Aortic smooth muscle cell (primary cell): ENCODE results near the gene MXD3. TPM values are rescaled to one million over a fixed set of nuclear protein-coding genes. Genes with fewer than 3 reads are reported as not detected.

Source experiments
- total RNA-seq: library from RNA; depleted of rRNA; stranded (reverse); fragments of >200 nt; gene quantifications from 2 replicates; pipeline ENCODE4 v1.2.3, GENCODE V29; 2014

The MXD3 gene, protein sequence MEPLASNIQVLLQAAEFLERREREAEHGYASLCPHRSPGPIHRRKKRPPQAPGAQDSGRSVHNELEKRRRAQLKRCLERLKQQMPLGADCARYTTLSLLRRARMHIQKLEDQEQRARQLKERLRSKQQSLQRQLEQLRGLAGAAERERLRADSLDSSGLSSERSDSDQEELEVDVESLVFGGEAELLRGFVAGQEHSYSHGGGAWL
- 10.4 and 14.7 TPM in 2 replicates for total RNA-seq

DNA sequence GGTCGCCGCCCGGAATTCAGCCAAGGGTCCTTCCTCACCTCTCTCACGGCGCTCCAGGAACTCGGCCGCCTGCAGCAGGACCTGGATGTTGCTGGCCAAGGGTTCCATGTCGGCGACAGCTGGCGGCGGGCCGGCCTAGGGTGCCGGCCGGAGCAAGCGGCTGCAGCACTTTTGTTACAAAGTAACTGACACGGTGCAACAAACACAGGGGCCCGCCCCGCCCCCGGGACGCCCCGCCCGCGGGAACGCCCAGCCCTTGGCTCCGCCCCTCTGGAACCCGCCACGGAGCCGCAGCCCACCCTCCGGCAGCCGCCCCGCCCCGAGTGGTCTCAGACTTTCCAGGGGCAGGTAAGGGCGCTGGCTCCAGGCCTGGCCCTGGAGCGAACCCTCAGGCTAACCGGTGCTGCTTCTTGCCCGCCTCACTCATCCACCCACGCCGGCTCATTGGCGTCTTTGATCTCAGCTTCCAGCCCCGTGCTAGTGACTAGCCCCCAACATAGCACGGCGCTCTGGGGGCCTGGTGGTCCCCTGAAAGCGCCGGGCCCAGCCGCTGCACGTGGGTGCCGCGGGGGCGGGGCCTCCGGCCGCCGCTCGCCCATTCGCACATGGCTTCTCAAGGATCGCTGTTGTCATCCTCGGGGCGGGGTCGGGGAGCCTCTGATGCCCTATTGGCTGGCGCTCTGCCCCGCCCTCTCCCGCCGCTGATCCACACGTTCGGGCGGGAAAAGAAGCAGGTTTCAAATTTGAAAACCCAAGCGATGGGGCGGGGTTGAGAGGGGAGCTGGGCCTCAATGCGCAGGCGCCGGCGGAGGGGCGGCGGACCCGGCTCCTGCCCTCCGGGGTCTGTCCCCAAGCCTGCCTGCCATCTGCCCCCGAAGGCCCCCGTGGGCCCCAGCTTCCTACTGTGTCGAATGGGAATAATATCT is at the start of gene MXD3:
Gene MXD3 (minus strand): TSS at position 176 of the 926 bp plus-strand sequence. CDS start 68 bp downstream, at position 108.

GRCh38 chr5:177357459-177358351 is 46.0 kb upstream of the MXD3 start, which contains the start of gene RGS14:
TSS of gene RGS14 (plus strand) at chr5:177357924. CDS start at chr5:177358025, 101 bp downstream.

GRCh38 chr5:177351392-177352329 is 40.0 kb upstream of the MXD3 start, which contains the start of gene LMAN2:
TSS of gene LMAN2 (minus strand) at chr5:177351668. CDS start at chr5:177351647, 21 bp downstream.

DNA sequence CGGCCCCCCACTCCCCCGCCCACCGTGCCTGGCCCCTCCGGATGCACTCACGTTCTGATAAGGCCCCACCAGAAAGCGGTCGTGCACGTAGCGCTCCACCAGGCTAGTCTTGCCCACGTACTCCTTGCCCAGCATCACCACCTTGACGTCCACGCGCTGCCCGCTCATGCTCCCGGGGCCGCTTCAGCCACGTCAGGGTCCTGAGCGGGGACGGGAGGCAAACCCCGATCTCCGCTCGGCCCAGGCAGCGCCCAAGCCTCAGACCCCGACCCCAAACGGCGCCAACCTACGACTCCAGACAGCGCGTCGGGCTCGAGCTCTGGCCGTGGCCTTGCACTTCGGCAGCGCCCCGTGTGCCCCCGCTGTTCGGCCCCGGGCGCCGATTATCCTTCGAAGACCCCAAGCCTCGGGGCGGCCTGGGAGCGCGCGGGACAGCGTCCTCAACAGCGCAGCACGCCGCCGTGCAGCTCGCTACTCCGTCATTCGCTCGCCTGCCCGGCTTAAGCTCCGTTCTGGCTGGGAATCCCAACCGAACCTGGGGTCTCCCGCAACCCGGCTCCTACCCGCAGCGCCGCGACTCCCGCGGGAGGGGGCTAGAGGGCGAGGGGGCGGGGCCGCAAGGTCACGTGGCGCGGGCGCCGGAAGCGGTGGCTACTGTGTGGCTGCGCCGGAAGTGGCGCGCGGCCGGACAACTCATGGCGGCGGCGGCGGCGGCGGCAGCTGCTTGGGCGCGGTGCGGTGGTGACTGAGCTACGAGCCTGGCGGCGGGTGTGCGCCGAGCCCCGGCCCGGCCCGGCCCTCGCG is 8.4 kb downstream of the MXD3 start, which contains the start of the genes PRELID1 and RAB24:
Gene PRELID1 (plus strand): TSS at position 679 of the 804 bp plus-strand sequence. CDS start 187 bp downstream, outside the sequence.
Gene RAB24 (minus strand): TSS at position 599 of the 804 bp plus-strand sequence. CDS start 431 bp downstream, at position 168.

Other genes with a start within 250 kb of the MXD3 start
- 0.25 and 0.66 TPM in 2 replicates for gene FGFR4, start 225.0 kb downstream of the MXD3 start, total RNA-seq
- gene NSD1, start 178.1 kb downstream of the MXD3 start, total RNA-seq = 30.9 and 37.9 TPM in 2 replicates
- gene RAB24, start 8.2 kb downstream of the MXD3 start, total RNA-seq = 17.8 and 22.1 TPM in 2 replicates
- 101 and 120 TPM in 2 replicates for gene PRELID1, start 8.1 kb downstream of the MXD3 start, total RNA-seq
- 430 and 437 TPM in 2 replicates for gene LMAN2, start 39.8 kb upstream of the MXD3 start, total RNA-seq
- 2.2 and 5.1 TPM in 2 replicates for gene RGS14, start 46.0 kb upstream of the MXD3 start, total RNA-seq
- gene SLC34A1, start 72.5 kb upstream of the MXD3 start, total RNA-seq = not detected in 2 replicates
- gene PFN3, start 88.8 kb upstream of the MXD3 start, total RNA-seq = not detected in 2 replicates
- 0.25 and 0.26 TPM in 2 replicates for gene F12, start 97.7 kb upstream of the MXD3 start, total RNA-seq
- gene GRK6, start 114.8 kb upstream of the MXD3 start, total RNA-seq = 15.8 and 21.7 TPM in 2 replicates
- gene PRR7, start 134.9 kb upstream of the MXD3 start, total RNA-seq = 5.3 and 6.3 TPM in 2 replicates
- gene DBN1, start 161.7 kb upstream of the MXD3 start, total RNA-seq = 124 and 135 TPM in 2 replicates
- gene PDLIM7, start 185.7 kb upstream of the MXD3 start, total RNA-seq = 55.5 and 76.9 TPM in 2 replicates
- 1.4 and 2.0 TPM in 2 replicates for gene DOK3, start 197.9 kb upstream of the MXD3 start, total RNA-seq
- 101 and 127 TPM in 2 replicates for gene DDX41, start 205.1 kb upstream of the MXD3 start, total RNA-seq
- 11.2 and 16.0 TPM in 2 replicates for gene FAM193B, start 242.7 kb upstream of the MXD3 start, total RNA-seq